Activated T-helper 1 cell treated with anti-CD3 and anti-CD28 coated beads, Interleukin-2, amount 50 U/mL, for 16 hours (primary cell): Measurements from ENCODE around the gene SEPTIN10.
"Not testable (repeated sequence)": the region's sequence is repeated elsewhere in the genome, so short reads cannot be mapped to it uniquely, and the experiment has no call there.

Source experiments
- DNase-seq, 2 donors: peaks; one replicate each; pipeline ENCODE4 v3.0.0-alpha.2; 2020; ENCODE audit warnings: low read depth in 1 of 2, low spot score in 1 of 2

SEPTIN10 gene

DNA sequence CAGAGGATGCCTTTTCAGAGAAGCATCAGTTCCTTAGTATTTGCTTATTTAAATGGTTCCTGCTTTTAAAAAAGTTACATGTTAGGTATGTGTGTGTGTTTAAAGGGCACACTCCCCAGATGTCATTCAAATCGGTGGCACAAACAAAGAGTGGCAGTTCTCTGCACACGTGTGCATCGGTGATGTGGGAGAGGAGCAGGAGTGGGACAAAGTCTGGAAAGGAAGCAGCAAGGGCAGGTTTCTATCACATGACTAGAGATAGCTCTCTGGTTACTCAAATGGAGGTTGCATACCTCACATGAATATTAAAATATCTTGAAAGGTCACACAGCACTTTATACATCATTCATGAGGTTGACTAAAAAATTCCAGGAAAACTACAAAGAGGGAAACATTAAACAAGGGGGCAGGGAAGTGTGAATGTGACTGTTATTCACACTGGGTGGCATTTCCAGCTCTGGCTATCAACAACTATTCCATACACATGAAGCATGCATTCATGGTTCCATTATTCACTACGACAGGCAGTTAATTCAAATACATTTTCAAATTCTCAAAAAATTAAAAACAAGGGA, 64.7 kb downstream of the SEPTIN10 start:
- no peak for DNase-seq

GRCh38 chr2:109547280-109547679, 66.5 kb downstream of the SEPTIN10 start:
- no peak for DNase-seq

DNA sequence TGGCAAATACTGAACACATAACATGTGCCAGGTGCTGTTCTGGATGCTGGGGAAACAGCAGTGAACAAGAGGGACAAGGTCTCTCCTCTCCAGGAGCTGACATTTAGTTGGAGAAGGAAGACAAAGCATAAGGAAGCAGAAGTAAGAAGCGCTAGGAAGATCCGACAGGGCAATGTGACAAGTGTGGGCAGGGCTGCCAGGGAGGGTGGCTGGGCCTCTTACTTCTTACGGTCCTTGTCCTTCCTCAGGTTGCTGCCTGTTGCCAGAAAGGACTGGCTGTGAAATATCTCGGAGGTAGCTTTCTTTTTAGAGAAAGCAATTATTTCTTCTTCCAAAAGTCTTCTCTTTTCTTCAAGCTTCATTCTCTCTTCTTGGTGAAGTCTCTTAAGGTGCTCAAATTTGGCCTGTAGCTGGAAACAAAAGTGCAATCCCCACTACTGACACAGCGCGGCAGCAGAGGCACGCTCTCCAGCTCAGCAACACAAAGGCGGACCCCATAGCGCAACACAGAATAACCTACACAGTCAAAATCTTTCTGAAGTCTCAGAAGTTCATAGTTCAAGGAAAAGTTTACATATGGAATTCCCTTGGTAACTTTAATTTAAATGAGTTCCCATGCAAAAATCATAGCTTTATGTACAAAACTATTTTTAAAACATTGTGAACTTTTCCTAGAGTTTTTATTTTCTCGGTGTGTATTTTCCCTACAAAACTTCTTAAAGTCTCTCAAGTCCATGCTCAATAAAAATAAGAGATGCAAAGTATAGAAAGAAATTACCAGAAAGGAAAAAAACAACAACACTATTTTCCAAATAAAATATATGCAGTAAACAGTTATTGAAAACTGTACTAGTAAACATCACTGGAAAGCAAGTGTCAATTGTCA, 67.7 kb downstream of the SEPTIN10 start:
- peak; percentile 6 to 10 for DNase-seq

DNA sequence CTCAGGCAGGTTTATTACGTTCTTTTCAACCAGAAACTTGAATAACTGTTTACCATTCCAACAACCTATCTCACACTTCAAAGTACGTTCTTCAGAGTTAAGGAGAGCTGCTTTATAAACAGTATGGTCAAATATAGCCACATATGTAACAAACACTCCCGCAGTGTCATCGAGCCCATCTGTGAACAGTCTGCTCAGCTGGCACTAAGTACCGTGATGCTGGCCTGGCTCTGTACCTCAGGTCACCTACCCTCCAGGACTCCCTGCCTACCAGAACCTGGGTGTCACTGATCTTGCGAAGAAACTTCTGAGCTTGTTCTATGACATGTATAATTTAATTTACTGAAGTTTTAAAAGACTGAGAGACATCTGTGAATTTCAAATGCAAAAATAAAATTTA, 71.4 kb downstream of the SEPTIN10 start:
- DNase-seq, result no peak

DNA sequence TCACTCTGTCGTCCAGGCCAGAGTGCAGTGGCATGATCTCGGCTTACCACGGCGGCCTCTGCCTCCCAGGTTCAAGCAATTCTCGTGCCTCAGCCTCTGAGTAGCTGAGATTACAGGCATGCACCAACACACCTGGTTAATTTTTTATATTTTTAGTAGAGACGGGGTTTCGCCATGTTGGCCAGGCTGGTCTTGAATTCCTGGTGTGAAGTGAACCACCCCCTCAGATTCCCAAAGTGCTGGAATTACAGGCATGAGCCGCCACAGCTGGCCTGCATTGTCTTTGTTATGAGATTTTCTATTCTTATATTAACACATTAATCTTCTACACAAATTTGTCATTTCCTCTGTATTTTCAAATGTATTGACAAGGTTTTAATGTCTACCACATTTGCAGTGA, 75.2 kb downstream of the SEPTIN10 start:
- no peak for DNase-seq

- no peak for DNase-seq
Measured at GRCh38 chr2:109537565-109538222, 76.1 kb downstream of the SEPTIN10 start.

- DNase-seq, result not testable (repeated sequence)
Measured at GRCh38 chr2:109536556-109536955, 77.2 kb downstream of the SEPTIN10 start.

- DNase-seq, result no peak
Measured at GRCh38 chr2:109535217-109535946, 78.4 kb downstream of the SEPTIN10 start.

DNA sequence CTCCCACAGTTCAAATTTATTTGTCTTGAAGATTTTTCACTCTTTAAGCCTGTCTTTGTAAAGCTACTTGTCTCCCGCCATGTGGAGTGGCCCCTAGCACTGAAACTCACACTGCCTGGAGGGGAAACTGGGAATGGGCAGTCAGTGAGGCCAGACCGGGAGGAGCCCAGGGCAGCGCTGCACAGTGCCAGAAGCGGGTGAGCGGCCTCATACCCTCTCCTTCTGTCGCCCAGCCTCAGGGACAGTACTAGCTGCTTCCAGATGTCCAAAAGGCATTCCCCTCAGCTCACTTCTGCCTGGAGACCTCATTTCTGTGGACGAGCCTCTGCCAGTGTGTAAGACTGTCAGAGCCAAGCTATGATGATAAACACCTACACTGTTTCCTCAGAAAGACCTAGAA, 79.9 kb downstream of the SEPTIN10 start:
- no peak for DNase-seq

- no peak for DNase-seq
Measured at GRCh38 chr2:109532728-109533076, 81.1 kb downstream of the SEPTIN10 start.

GRCh38 chr2:109531896-109532727, 81.7 kb downstream of the SEPTIN10 start:
- no peak for DNase-seq

- DNase-seq, result no peak
Measured at GRCh38 chr2:109531221-109531620, 82.5 kb downstream of the SEPTIN10 start.

GRCh38 chr2:109530712-109531111, 83.1 kb downstream of the SEPTIN10 start:
- no peak for DNase-seq

DNA sequence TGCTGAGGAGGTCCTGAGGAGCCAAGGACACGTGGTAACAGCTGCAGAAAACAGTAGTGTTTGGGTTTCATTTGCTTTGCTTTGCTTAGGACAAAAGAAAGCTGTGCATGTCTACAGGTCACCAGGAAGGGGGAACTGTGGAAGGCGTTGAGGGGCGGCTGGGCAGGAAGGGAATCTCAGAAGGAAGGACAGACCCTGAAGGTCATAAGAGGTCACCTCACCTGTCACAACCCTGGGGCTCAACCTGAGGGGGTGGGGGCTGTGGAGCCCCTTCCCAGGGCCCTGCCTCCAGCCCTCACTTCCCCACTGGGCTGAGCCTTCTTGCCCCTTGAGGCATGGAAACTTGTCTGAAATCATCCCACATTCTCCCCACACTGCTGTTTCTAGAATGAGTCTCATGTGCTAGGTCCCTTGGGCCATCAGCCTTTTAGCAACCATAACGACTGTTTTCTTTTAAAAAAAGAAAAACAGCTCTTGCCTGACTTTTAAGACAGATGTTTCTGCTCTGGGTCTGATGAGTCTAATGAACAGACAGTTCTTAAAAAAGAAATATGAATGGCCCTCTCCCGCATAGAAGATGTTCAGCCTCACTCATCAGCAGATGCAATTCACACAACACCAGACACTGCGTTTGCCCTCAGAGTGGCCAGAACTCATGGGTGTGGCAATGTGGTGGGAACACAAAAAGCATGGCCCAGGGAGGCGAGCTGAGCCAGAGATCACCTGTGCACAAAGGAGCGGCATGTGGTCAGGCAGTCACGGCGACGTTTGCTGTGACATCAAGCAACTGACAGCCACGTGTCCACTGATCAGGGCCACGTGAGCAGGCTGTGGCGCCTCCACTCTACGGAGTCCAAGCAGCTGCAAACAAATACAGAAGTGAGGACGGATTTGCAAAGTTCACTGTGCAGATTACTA, 84.0 kb downstream of the SEPTIN10 start:
- no peak for DNase-seq

GRCh38 chr2:109528811-109529501, 84.8 kb downstream of the SEPTIN10 start:
- DNase-seq, result no peak

DNA sequence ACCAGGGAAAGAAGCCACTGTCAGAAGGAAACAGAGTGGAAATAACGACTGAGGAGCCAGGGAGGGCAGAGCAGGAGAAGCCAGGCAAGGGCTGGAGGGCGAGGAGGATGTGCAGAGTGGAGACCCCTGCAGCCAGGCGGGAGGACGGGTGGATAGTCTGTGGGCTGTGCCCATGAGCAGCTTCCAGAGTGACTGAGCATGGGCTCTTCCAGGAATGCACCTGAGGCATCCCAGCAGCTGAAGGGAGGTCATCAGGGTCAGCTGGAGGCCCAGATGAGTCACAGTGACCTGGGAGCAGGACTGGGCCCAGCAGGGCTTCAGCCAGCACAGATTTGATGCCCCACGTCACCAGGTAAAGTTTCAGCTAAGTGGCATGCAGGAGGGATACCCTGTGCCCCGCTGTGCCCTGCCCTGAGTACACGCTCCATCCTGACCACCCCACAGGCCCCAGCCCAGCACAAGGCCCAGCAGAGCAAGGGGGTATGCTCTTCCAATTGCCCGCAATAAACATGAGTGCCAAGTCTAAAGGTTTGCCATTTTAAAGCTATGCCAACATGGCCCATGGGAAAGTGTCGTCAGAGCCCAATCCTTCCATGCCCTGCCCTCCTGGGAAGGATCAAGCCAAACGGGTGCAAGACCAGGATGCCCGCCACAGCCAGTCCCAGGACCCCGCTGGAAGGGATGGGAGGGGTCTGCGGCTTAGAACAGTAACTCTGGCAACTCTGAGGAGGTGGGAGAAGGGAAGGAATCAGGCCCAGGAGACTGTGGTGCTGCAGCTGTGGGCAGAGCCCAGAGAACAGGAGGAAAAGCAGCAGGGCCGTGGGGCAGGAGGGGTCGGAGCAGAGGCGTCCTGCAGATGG, 85.7 kb downstream of the SEPTIN10 start:
- no peak for DNase-seq

- DNase-seq, result no peak
Measured at GRCh38 chr2:109527079-109527478, 86.7 kb downstream of the SEPTIN10 start.

- no peak for DNase-seq
Measured at GRCh38 chr2:109526442-109526970, 87.3 kb downstream of the SEPTIN10 start.
